ENCODE data around the gene TMEM204. TPM values are rescaled to one million over a fixed set of nuclear protein-coding genes. Genes with fewer than 3 reads are reported as not detected.

TMEM204 gene
- total RNA-seq, 4 donors from 2014 or later: 21.4 to 141 (median 41.7) TPM

GRCh38 chr16:1528921-1529537, 4.4 kb upstream of the TMEM204 start:
- DNase-seq (ENCODE audit: low spot score) (no peak), ATAC-seq (ENCODE audit: low FRiP score) (no peak)
- no peak for TF ChIP-seq CTCF (IDR thresholded peaks at IDR 0.05)

GRCh38 chr16:1530349-1530882, 3.0 kb upstream of the TMEM204 start:
- no peak for DNase-seq (ENCODE audit: low spot score)
- no peak for TF ChIP-seq CTCF (IDR thresholded peaks at IDR 0.05)
- no peak for ATAC-seq (ENCODE audit: low FRiP score)

- DNase-seq (ENCODE audit: low spot score) (no peak), ATAC-seq (ENCODE audit: low FRiP score) (no peak)
- no peak for TF ChIP-seq CTCF (IDR thresholded peaks at IDR 0.05)
Measured at GRCh38 chr16:1530883-1531637, 2.4 kb upstream of the TMEM204 start.

- TF ChIP-seq CTCF (IDR thresholded peaks at IDR 0.05): no peak
- no peak for DNase-seq (ENCODE audit: low spot score)
Measured at GRCh38 chr16:1531638-1531910, 1.9 kb upstream of the TMEM204 start.

GRCh38 chr16:1532081-1532760, 1.2 kb upstream of the TMEM204 start:
- TF ChIP-seq CTCF (IDR thresholded peaks at IDR 0.05): no peak
- DNase-seq (ENCODE audit: low spot score) (no peak), ATAC-seq (ENCODE audit: low FRiP score) (no peak)

More at GRCh38 chr16:1531638-1531910, 1.9 kb upstream of the TMEM204 start:
- no peak for ATAC-seq (ENCODE audit: low FRiP score)

- ATAC-seq (ENCODE audit: low FRiP score): no peak
- DNase-seq (ENCODE audit: low spot score): no peak
- TF ChIP-seq CTCF (IDR thresholded peaks at IDR 0.05): no peak
Measured at GRCh38 chr16:1532771-1533170, 695 bp upstream of the TMEM204 start.
